Measurements from ENCODE around the gene CNGB1.

Gene CNGB1

GRCh38 chr16:57997176-57997527 lies 26.2 kb upstream of the CNGB1 start:
- no peaks in the 10 kb centered on the region for H3K27me3 ChIP-seq (ENCODE audit: control insufficient read depth, insufficient read depth, low read length)
- no peak for DNase-seq (ENCODE audit: low read depth, low spot score)
- WGBS (ENCODE audit: insufficient coverage, insufficient read length), result no CpG with 5 or more reads among the region's 35 CpGs
- no peak overlapping the region for H3K4me3 ChIP-seq (ENCODE audit: low read length)
- peaks cover 2% of the 10 kb centered on the region; the same call in 1 of the 2 replicates for H3K4me1 ChIP-seq (ENCODE audit: control insufficient read depth, insufficient read depth, low read length)
- H3K9me3 ChIP-seq (ENCODE audit: control insufficient read depth, insufficient read depth, low read length), result no peaks in the 10 kb centered on the region
- peaks cover 22% of the 10 kb centered on the region; the same call in 1 of the 2 replicates for H3K36me3 ChIP-seq (ENCODE audit: control insufficient read depth, insufficient read depth, low read length)
- H3K27ac ChIP-seq (ENCODE audit: low read length), result no peak overlapping the region

GRCh38 chr16:57996406-57997175 lies 25.7 kb upstream of the CNGB1 start:
- Histone ChIP-seq H3K36me3 (ENCODE audit: control insufficient read depth, insufficient read depth, low read length) (peaks cover 22% of the 10 kb centered on the region; the same call in 1 of the 2 replicates), H3K4me3 (ENCODE audit: low read length) (no peak overlapping the region), H3K27ac (ENCODE audit: low read length) (no peak overlapping the region), H3K4me1 (ENCODE audit: control insufficient read depth, insufficient read depth, low read length) (peaks cover 2% of the 10 kb centered on the region; the same call in 1 of the 2 replicates), H3K27me3 (ENCODE audit: control insufficient read depth, insufficient read depth, low read length) (no peaks in the 10 kb centered on the region), H3K9me3 (ENCODE audit: control insufficient read depth, insufficient read depth, low read length) (no peaks in the 10 kb centered on the region)
- DNase-seq (ENCODE audit: low read depth, low spot score), result no peak
- WGBS (ENCODE audit: insufficient coverage, insufficient read length), result no CpG with 5 or more reads among the region's 62 CpGs

- Histone ChIP-seq H3K4me1 (ENCODE audit: control insufficient read depth, insufficient read depth, low read length) (peaks cover 2% of the 10 kb centered on the region; the same call in 1 of the 2 replicates), H3K9me3 (ENCODE audit: control insufficient read depth, insufficient read depth, low read length) (no peaks in the 10 kb centered on the region), H3K27me3 (ENCODE audit: control insufficient read depth, insufficient read depth, low read length) (no peaks in the 10 kb centered on the region), H3K4me3 (ENCODE audit: low read length) (no peak overlapping the region), H3K36me3 (ENCODE audit: control insufficient read depth, insufficient read depth, low read length) (peaks cover 22% of the 10 kb centered on the region; the same call in 1 of the 2 replicates), H3K27ac (ENCODE audit: low read length) (no peak overlapping the region)
- no CpG with 5 or more reads among the region's 18 CpGs for WGBS (ENCODE audit: insufficient coverage, insufficient read length)
- DNase-seq (ENCODE audit: low read depth, low spot score), result no peak
Measured at GRCh38 chr16:57995721-57996405, 24.9 kb upstream of the CNGB1 start.

GRCh38 chr16:57994778-57995177 lies 23.9 kb upstream of the CNGB1 start:
- H3K9me3 ChIP-seq (ENCODE audit: control insufficient read depth, insufficient read depth, low read length), result no peaks in the 10 kb centered on the region
- WGBS (ENCODE audit: insufficient coverage, insufficient read length), result no CpG with 5 or more reads among the region's 4 CpGs
- H3K4me1 ChIP-seq (ENCODE audit: control insufficient read depth, insufficient read depth, low read length), result peaks cover 2% of the 10 kb centered on the region; the same call in 1 of the 2 replicates
- H3K36me3 ChIP-seq (ENCODE audit: control insufficient read depth, insufficient read depth, low read length), result peaks cover 22% of the 10 kb centered on the region; the same call in 1 of the 2 replicates
- H3K27me3 ChIP-seq (ENCODE audit: control insufficient read depth, insufficient read depth, low read length), result no peaks in the 10 kb centered on the region
- DNase-seq (ENCODE audit: low read depth, low spot score), result no peak
- no peak overlapping the region for H3K4me3 ChIP-seq (ENCODE audit: low read length)
- no peak overlapping the region for H3K27ac ChIP-seq (ENCODE audit: low read length)

GRCh38 chr16:57994361-57994760 lies 23.4 kb upstream of the CNGB1 start:
- Histone ChIP-seq H3K36me3 (ENCODE audit: control insufficient read depth, insufficient read depth, low read length) (peaks cover 22% of the 10 kb centered on the region; the same call in 1 of the 2 replicates), H3K4me1 (ENCODE audit: control insufficient read depth, insufficient read depth, low read length) (no peaks in the 10 kb centered on the region), H3K4me3 (ENCODE audit: low read length) (no peak overlapping the region), H3K27ac (ENCODE audit: low read length) (no peak overlapping the region), H3K9me3 (ENCODE audit: control insufficient read depth, insufficient read depth, low read length) (no peaks in the 10 kb centered on the region), H3K27me3 (ENCODE audit: control insufficient read depth, insufficient read depth, low read length) (no peaks in the 10 kb centered on the region)
- no peak for DNase-seq (ENCODE audit: low read depth, low spot score)
- WGBS (ENCODE audit: insufficient coverage, insufficient read length), result no CpG with 5 or more reads among the region's 4 CpGs

GRCh38 chr16:57993897-57994296 lies 23.0 kb upstream of the CNGB1 start:
- DNase-seq (ENCODE audit: low read depth, low spot score), result no peak
- H3K27me3 ChIP-seq (ENCODE audit: control insufficient read depth, insufficient read depth, low read length), result no peaks in the 10 kb centered on the region
- no peak overlapping the region for H3K4me3 ChIP-seq (ENCODE audit: low read length)
- no peaks in the 10 kb centered on the region for H3K9me3 ChIP-seq (ENCODE audit: control insufficient read depth, insufficient read depth, low read length)
- no peak overlapping the region for H3K27ac ChIP-seq (ENCODE audit: low read length)
- no CpG with 5 or more reads among the region's 5 CpGs for WGBS (ENCODE audit: insufficient coverage, insufficient read length)
- peaks cover 22% of the 10 kb centered on the region; the same call in 1 of the 2 replicates for H3K36me3 ChIP-seq (ENCODE audit: control insufficient read depth, insufficient read depth, low read length)
- H3K4me1 ChIP-seq (ENCODE audit: control insufficient read depth, insufficient read depth, low read length), result no peaks in the 10 kb centered on the region

GRCh38 chr16:57993438-57993837 lies 22.5 kb upstream of the CNGB1 start:
- H3K27me3 ChIP-seq (ENCODE audit: control insufficient read depth, insufficient read depth, low read length), result no peaks in the 10 kb centered on the region
- peaks cover 22% of the 10 kb centered on the region; the same call in 1 of the 2 replicates for H3K36me3 ChIP-seq (ENCODE audit: control insufficient read depth, insufficient read depth, low read length)
- H3K4me3 ChIP-seq (ENCODE audit: low read length), result no peak overlapping the region
- no peaks in the 10 kb centered on the region for H3K4me1 ChIP-seq (ENCODE audit: control insufficient read depth, insufficient read depth, low read length)
- H3K9me3 ChIP-seq (ENCODE audit: control insufficient read depth, insufficient read depth, low read length), result no peaks in the 10 kb centered on the region
- H3K27ac ChIP-seq (ENCODE audit: low read length), result no peak overlapping the region
- no CpG with 5 or more reads among the region's 8 CpGs for WGBS (ENCODE audit: insufficient coverage, insufficient read length)
- no peak for DNase-seq (ENCODE audit: low read depth, low spot score)

- no peak overlapping the region for H3K4me3 ChIP-seq (ENCODE audit: low read length)
- peaks cover 14% of the 10 kb centered on the region; the same call in 1 of the 2 replicates for H3K36me3 ChIP-seq (ENCODE audit: control insufficient read depth, insufficient read depth, low read length)
- WGBS (ENCODE audit: insufficient coverage, insufficient read length), result no CpG with 5 or more reads among the region's 6 CpGs
- no peaks in the 10 kb centered on the region for H3K4me1 ChIP-seq (ENCODE audit: control insufficient read depth, insufficient read depth, low read length)
- no peak overlapping the region for H3K27ac ChIP-seq (ENCODE audit: low read length)
- H3K27me3 ChIP-seq (ENCODE audit: control insufficient read depth, insufficient read depth, low read length), result no peaks in the 10 kb centered on the region
- DNase-seq (ENCODE audit: low read depth, low spot score), result no peak
- no peaks in the 10 kb centered on the region for H3K9me3 ChIP-seq (ENCODE audit: control insufficient read depth, insufficient read depth, low read length)
Measured at GRCh38 chr16:57992084-57992483, 21.2 kb upstream of the CNGB1 start.

GRCh38 chr16:57991551-57992059 lies 20.7 kb upstream of the CNGB1 start:
- no CpG with 5 or more reads among the region's 11 CpGs for WGBS (ENCODE audit: insufficient coverage, insufficient read length)

GRCh38 chr16:57988929-57989328 lies 18.0 kb upstream of the CNGB1 start:
- H3K27ac ChIP-seq (ENCODE audit: low read length), result no peak overlapping the region
- no CpG with 5 or more reads among the region's 1 CpG for WGBS (ENCODE audit: insufficient coverage, insufficient read length)
- no peak overlapping the region for H3K4me3 ChIP-seq (ENCODE audit: low read length)
- H3K9me3 ChIP-seq (ENCODE audit: control insufficient read depth, insufficient read depth, low read length), result no peaks in the 10 kb centered on the region
- DNase-seq (ENCODE audit: low read depth, low spot score), result no peak
- H3K27me3 ChIP-seq (ENCODE audit: control insufficient read depth, insufficient read depth, low read length), result peaks cover 7% of the 10 kb centered on the region; the same call in 1 of the 2 replicates
- no peaks in the 10 kb centered on the region for H3K4me1 ChIP-seq (ENCODE audit: control insufficient read depth, insufficient read depth, low read length)
- peaks cover 1% of the 10 kb centered on the region; the same call in 1 of the 2 replicates for H3K36me3 ChIP-seq (ENCODE audit: control insufficient read depth, insufficient read depth, low read length)

More at GRCh38 chr16:57991551-57992059, 20.7 kb upstream of the CNGB1 start:
- Histone ChIP-seq H3K36me3 (ENCODE audit: control insufficient read depth, insufficient read depth, low read length) (peaks cover 9% of the 10 kb centered on the region; the same call in 1 of the 2 replicates), H3K4me1 (ENCODE audit: control insufficient read depth, insufficient read depth, low read length) (no peaks in the 10 kb centered on the region), H3K27ac (ENCODE audit: low read length) (no peak overlapping the region), H3K9me3 (ENCODE audit: control insufficient read depth, insufficient read depth, low read length) (no peaks in the 10 kb centered on the region), H3K27me3 (ENCODE audit: control insufficient read depth, insufficient read depth, low read length) (no peaks in the 10 kb centered on the region), H3K4me3 (ENCODE audit: low read length) (no peak overlapping the region)
- DNase-seq (ENCODE audit: low read depth, low spot score), result no peak

Data from iPS DF 6.9 (cell line).